GM12865 (cell line): ENCODE results near the gene FRMD6.
A peak's percentile ranks its signal among the peaks of the same experiment; 100 is the strongest.
"Not testable (repeated sequence)": the region's sequence is repeated elsewhere in the genome, so short reads cannot be mapped to it uniquely, and the experiment has no call there.

ENCODE experiments used
- DNase-seq: peaks from one replicate; pipeline ENCODE4 v3.0.0; 2010; ENCODE audit warnings: low read depth
- H3K4me3 ChIP-seq: 2 replicates; pipeline ENCODE4 v1.5.1; 2011; ENCODE audit warnings: mild to moderate bottlenecking, low read depth, low read length, control low read depth
- TF ChIP-seq, protein P1 (sequence below): IDR thresholded peaks from 2 replicates; pipeline ENCODE4 v1.5.1; 2011; ENCODE audit warnings: low read length, control low read depth, low read depth, inconsistent platforms; ENCODE audit not compliant: insufficient read depth; ENCODE audit errors: missing control alignments

The FRMD6 gene

DNA sequence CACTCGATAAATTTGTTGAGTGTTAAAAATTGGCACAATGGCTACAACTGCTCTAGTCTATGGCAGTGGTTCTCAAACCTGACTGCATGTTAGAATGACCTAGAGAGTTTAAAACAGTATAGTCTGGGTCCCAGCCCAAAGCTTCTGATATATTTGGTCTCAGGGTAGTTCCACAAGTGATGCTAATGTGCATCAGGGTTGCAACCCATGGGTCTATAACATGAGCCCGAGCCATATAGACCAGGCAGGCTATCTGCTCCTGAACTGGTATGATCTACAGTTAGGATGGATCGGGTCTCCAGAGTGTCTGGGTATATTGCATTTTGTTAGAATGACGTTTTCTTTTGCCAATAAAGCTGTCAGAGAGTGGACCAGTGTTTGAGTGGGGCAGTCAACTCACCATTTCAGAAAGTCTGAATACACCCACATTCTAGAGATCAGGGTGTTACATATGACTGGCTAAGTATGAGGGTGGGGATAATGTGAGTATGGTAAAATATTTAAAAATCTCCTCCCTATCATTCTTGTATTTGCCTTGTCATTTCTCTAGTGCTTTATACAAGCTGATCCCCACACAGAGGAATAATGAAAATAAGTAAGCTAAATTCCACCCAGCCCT lies 80.9 kb downstream of the FRMD6 start:
- H3K4me3 ChIP-seq: no peak overlapping the region
- TF ChIP-seq, protein P1, sequence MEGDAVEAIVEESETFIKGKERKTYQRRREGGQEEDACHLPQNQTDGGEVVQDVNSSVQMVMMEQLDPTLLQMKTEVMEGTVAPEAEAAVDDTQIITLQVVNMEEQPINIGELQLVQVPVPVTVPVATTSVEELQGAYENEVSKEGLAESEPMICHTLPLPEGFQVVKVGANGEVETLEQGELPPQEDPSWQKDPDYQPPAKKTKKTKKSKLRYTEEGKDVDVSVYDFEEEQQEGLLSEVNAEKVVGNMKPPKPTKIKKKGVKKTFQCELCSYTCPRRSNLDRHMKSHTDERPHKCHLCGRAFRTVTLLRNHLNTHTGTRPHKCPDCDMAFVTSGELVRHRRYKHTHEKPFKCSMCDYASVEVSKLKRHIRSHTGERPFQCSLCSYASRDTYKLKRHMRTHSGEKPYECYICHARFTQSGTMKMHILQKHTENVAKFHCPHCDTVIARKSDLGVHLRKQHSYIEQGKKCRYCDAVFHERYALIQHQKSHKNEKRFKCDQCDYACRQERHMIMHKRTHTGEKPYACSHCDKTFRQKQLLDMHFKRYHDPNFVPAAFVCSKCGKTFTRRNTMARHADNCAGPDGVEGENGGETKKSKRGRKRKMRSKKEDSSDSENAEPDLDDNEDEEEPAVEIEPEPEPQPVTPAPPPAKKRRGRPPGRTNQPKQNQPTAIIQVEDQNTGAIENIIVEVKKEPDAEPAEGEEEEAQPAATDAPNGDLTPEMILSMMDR: no peak
- DNase-seq: no peak

GRCh38 chr14:51733147-51733546 lies 81.4 kb downstream of the FRMD6 start:
- no peak for DNase-seq
- no peak overlapping the region for H3K4me3 ChIP-seq
- TF ChIP-seq, protein P1: no peak

- DNase-seq: no peak
Observed at GRCh38 chr14:51735851-51736250, 84.1 kb downstream of the FRMD6 start.

DNA sequence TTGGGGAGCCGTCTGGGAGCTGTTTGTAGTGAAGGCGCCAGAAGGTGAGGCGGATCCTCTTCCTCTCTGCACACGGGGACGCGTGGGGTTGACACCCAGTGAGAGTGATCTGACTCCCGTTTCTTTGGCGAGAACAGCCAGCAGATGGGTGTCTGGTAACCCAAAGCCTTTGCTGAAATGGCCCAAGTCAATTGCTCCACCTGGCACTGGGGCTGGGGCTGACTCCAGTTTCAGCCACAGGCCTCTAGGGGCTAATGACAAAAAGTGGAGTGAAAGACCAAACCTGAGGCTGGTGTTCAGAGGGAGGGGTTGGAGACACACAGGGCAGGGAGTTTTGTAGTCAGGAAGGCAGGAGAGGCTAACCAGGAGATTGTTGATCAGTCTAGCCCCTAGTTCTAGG lies 87.0 kb downstream of the FRMD6 start:
- no peak overlapping the region for H3K4me3 ChIP-seq
- peak; percentile 64 for DNase-seq
- TF ChIP-seq, protein P1: peak; percentile 20

More at GRCh38 chr14:51735851-51736250, 84.1 kb downstream of the FRMD6 start:
- no peak overlapping the region for H3K4me3 ChIP-seq
- TF ChIP-seq, protein P1: no peak

DNA sequence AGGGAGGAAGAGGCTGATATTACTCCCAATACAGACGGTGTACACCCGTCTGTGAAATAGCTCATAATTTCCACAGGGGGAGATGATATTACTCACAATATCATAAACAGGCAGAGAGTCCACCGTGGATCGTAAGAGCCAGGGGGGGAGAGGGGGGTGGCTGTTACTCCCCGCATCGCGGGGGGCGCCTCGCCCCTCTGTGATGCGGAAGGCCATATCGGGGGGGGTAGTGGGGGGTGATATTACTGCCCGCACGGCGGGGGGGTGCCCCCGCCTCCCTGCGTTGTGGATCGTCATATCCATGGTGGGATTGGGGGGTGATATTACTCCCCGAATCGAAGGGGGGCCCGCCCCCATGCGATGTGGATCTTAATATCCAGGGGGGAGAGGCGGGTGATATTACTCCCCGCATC lies 91.9 kb downstream of the FRMD6 start:
- TF ChIP-seq, protein P1: no peak
- H3K4me3 ChIP-seq: no peak overlapping the region

GRCh38 chr14:51744372-51745130 lies 92.8 kb downstream of the FRMD6 start:
- no peak overlapping the region for H3K4me3 ChIP-seq
- no peak for DNase-seq
- TF ChIP-seq, protein P1: no peak

More for the DNA sequence above, 91.9 kb downstream of the FRMD6 start:
- DNase-seq: no peak

- not testable (repeated sequence) for DNase-seq, H3K4me3 ChIP-seq
Observed at GRCh38 chr14:51746823-51747222, 95.1 kb downstream of the FRMD6 start.
